GM21526 (cell line): ENCODE measurements around the gene OLFML2A.

ENCODE experiments used
- ATAC-seq: cut with Tn5 transposase; IDR thresholded peaks from one replicate; pipeline ENCODE4 v1.9.1; 2021; ENCODE audit warnings: moderate library complexity; ENCODE audit not compliant: unreplicated experiment, low FRiP score

The OLFML2A gene

GRCh38 chr9:124846969-124847368, 70.0 kb downstream of the OLFML2A start:
- ATAC-seq = no peak

GRCh38 chr9:124849801-124850200, 72.9 kb downstream of the OLFML2A start:
- ATAC-seq = no peak

- no peak for ATAC-seq
Measured at GRCh38 chr9:124852121-124852828, 75.3 kb downstream of the OLFML2A start.

GRCh38 chr9:124852829-124853531, 76.0 kb downstream of the OLFML2A start, which contains the start of gene WDR38:
WDR38 (plus strand) TSS chr9:124853460; CDS start chr9:124853532, 72 bp downstream.
- no peak for ATAC-seq

- ATAC-seq = no peak
Measured at GRCh38 chr9:124853605-124854143, 76.7 kb downstream of the OLFML2A start.

GRCh38 chr9:124854161-124854560, 77.2 kb downstream of the OLFML2A start:
- no peak for ATAC-seq

GRCh38 chr9:124854822-124855221, 77.9 kb downstream of the OLFML2A start:
- no peak for ATAC-seq

- ATAC-seq = no peak
Measured at GRCh38 chr9:124855566-124855943, 78.6 kb downstream of the OLFML2A start.

GRCh38 chr9:124855944-124856765, 79.2 kb downstream of the OLFML2A start:
- ATAC-seq = no peak

- ATAC-seq = no peak
Measured at GRCh38 chr9:124857533-124858162, 80.7 kb downstream of the OLFML2A start.

GRCh38 chr9:124858330-124859046, 81.6 kb downstream of the OLFML2A start:
- no peak for ATAC-seq

- ATAC-seq = no peak
Measured at GRCh38 chr9:124859803-124860581, 83.1 kb downstream of the OLFML2A start.

GRCh38 chr9:124860582-124861341, 83.8 kb downstream of the OLFML2A start:
- ATAC-seq = no peak

- ATAC-seq = peak; percentile 81
Measured at GRCh38 chr9:124861342-124862229, 84.7 kb downstream of the OLFML2A start, which contains the start of the genes ARPC5L and RPL35. ARPC5L (plus strand) TSS chr9:124862130; CDS start chr9:124869291, 7,161 bp downstream. RPL35 (minus strand) TSS chr9:124861957; CDS start chr9:124861912, 45 bp downstream.

- ATAC-seq = no peak
Measured at GRCh38 chr9:124863371-124863871, 86.5 kb downstream of the OLFML2A start.
